BJ (cell line): ENCODE results near the gene JMJD1C. TPM values are rescaled to one million over a fixed set of nuclear protein-coding genes. Genes with fewer than 3 reads are reported as not detected.
"Not testable (repeated sequence)": the region's sequence is repeated elsewhere in the genome, so short reads cannot be mapped to it uniquely, and the experiment has no call there.

Source experiments
- CTCF ChIA-PET: fragments of 350-600 bp; formaldehyde crosslinking; extraction: SDS; loops from one replicate; lab custom pipeline; 2021; ENCODE audit warnings: antibody characterized with exemption, inconsistent platforms; lab: Yijun Ruan, JAX
- POLR2A ChIA-PET: fragments of 300-600 bp; sonication (Branson Sonifier 250); formaldehyde crosslinking; extraction: SDS; loops from one replicate; lab custom pipeline; 2021; ENCODE audit warnings: antibody characterized with exemption; lab: Charles Lee
- DNase-seq: peaks from one replicate; pipeline ENCODE4 v3.0.0-alpha.2; 2011; ENCODE audit warnings: low read depth
- H3K27me3 ChIP-seq: 2 replicates; pipeline ENCODE4 v1.6.0; 2011; ENCODE audit warnings: low read length; ENCODE audit not compliant: control insufficient read depth, insufficient read depth
- H3K36me3 ChIP-seq: 2 replicates; pipeline ENCODE4 v1.5.1; 2011; ENCODE audit warnings: low read length; ENCODE audit not compliant: control insufficient read depth, insufficient read depth
- H3K4me3 ChIP-seq: 2 replicates; pipeline ENCODE4 v1.5.1; 2011; ENCODE audit warnings: low read depth, mild to moderate bottlenecking, control low read depth, low read length
- polyA plus RNA-seq: library from polyadenylated mRNA; depleted of rRNA; stranded (reverse); fragments of >200 nt; gene quantifications from 2 replicates; pipeline ENCODE4 v1.2.3, GENCODE V29; 2011
- TF ChIP-seq, protein P1 (sequence below): IDR thresholded peaks from 2 replicates; pipeline ENCODE4 v1.5.1; 2011; ENCODE audit warnings: low read depth, mild to moderate bottlenecking, control low read depth, inconsistent platforms, low read length, moderate library complexity; ENCODE audit not compliant: insufficient read depth

Gene JMJD1C
- polyA plus RNA-seq, 1 experiment, result 14.2 TPM

DNA sequence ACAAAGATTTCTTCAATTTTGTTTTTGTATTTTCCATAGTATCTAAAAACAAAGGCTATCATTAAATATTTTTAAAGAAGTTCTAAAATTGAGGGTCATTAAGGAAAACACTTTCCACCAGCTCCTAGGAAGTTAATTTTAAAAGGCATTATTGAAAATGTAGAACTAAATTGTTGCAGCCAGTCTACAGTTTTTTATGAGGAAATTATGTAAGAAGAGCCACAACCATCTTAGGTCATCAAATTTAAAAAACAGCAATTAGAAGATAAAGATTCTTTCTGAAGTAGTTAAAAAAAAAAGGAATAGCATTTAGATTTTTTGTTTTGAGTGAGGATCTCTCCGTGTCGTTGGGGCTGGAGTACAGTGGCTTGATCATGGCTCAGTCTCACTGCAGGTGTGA, 171.0 kb downstream of the JMJD1C start:
- TF ChIP-seq, protein P1, sequence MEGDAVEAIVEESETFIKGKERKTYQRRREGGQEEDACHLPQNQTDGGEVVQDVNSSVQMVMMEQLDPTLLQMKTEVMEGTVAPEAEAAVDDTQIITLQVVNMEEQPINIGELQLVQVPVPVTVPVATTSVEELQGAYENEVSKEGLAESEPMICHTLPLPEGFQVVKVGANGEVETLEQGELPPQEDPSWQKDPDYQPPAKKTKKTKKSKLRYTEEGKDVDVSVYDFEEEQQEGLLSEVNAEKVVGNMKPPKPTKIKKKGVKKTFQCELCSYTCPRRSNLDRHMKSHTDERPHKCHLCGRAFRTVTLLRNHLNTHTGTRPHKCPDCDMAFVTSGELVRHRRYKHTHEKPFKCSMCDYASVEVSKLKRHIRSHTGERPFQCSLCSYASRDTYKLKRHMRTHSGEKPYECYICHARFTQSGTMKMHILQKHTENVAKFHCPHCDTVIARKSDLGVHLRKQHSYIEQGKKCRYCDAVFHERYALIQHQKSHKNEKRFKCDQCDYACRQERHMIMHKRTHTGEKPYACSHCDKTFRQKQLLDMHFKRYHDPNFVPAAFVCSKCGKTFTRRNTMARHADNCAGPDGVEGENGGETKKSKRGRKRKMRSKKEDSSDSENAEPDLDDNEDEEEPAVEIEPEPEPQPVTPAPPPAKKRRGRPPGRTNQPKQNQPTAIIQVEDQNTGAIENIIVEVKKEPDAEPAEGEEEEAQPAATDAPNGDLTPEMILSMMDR, result no peak
- Histone ChIP-seq H3K27me3 (no peaks in the 10 kb centered on the region), H3K4me3 (no peak overlapping the region), H3K36me3 (0 out of 2 replicates have a peak, but pooled peaks cover 1% of the 10 kb centered on the region)
- ChIA-PET CTCF (no interaction called here), POLR2A (no interaction called here)
- DNase-seq, result no peak

DNA sequence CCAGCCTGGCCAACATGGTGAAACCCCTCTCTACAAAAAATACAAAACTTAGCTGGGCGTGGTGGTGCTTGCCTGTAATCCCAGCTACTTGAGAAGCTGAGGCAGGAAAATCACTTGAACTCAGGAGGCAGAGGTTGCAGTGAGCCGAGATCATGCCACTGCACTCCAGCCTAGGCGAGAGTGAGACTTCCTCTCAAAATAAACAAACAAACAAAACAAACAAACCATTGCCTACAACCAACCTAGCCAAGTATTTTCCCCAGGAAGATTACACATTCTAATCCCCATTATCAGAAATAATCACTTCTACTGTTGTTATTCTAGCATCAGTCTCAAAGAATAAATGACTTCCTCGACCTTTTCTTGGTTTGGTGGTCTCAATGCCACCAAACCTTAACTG, 172.9 kb downstream of the JMJD1C start:
- H3K27me3 ChIP-seq, H3K4me3 ChIP-seq, POLR2A ChIA-PET, DNase-seq, H3K36me3 ChIP-seq, CTCF ChIA-PET: not testable (repeated sequence)

DNA sequence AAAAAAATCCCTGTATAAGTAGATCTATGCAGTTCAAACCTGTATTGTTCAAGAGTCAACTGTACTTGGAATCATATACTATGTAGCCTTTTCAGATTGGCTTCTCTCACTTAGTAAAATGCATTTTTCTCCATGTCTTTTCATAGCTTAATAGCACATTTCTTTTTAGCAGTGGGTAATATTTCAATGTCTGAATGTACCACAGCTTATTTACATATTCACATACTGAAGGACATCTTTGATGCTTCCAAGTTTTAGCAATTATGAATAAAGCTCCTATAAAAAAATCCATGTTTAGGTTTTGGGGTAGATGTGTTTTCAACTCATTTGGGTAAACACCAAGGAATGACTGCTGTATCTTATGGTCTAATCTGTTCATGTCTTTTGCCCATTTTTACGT, 177.6 kb downstream of the JMJD1C start:
- POLR2A ChIA-PET, result no interaction called here
- no peaks in the 10 kb centered on the region for H3K27me3 ChIP-seq
- H3K36me3 ChIP-seq, result no peaks in the 10 kb centered on the region
- TF ChIP-seq, protein P1, result no peak
- CTCF ChIA-PET, result interaction anchor here (1.2 kb wide), 1 partner anchor 12 kb away, joined by 4 read pairs; no protein-coding TSS in a partner anchor
- no peak for DNase-seq
- no peak overlapping the region for H3K4me3 ChIP-seq

DNA sequence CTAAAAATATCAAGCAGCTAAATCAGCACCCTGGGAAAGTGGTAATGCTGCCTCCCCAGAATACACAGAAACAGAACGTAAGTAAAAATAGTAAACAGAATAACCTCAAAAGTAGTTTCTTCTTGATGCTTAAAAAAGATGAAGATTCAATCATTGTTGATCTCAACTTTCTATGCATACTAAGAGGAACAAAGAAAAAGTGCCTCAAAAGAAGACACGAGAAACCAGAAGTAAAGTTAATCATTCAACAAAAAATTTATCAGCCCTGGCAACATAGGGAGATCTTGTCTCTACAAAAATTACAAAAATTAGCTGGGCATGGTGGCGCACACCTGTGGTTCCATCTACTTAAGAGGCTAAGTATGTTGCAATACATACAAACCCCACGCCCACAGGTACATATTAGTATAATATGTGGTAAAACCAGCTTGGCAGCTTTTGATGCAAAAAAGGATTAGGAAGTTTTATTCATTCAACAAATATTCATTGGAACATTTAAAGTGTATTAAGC, 179.0 kb downstream of the JMJD1C start:
- TF ChIP-seq, protein P1, result no peak
- CTCF ChIA-PET, result no interaction called here
- H3K36me3 ChIP-seq, result no peaks in the 10 kb centered on the region
- H3K27me3 ChIP-seq, result no peaks in the 10 kb centered on the region
- POLR2A ChIA-PET, result no interaction called here
- DNase-seq, result no peak
- no peak overlapping the region for H3K4me3 ChIP-seq

DNA sequence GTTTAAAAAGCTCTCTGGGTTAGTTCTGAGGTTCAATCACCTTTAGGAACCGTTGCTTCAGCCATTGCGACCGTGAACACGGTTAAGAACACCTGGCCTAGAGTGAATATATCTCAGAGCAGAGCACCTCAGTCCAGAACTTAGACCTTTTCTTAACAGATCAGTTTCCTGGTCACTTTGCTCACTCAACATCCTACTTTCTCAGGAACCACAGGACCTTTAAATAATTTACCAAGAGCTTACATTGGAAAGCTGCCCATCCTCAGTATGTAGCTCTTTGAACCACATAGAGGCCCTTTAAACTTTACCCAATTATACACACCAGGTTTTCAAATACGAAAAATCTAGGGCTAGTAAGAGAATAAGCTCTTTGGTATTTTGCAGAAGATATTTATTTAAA, 179.4 kb downstream of the JMJD1C start:
- Histone ChIP-seq H3K27me3 (no peaks in the 10 kb centered on the region), H3K4me3 (no peak overlapping the region), H3K36me3 (no peaks in the 10 kb centered on the region)
- POLR2A ChIA-PET, result no interaction called here
- TF ChIP-seq, protein P1, result no peak
- CTCF ChIA-PET, result no interaction called here
- no peak for DNase-seq

DNA sequence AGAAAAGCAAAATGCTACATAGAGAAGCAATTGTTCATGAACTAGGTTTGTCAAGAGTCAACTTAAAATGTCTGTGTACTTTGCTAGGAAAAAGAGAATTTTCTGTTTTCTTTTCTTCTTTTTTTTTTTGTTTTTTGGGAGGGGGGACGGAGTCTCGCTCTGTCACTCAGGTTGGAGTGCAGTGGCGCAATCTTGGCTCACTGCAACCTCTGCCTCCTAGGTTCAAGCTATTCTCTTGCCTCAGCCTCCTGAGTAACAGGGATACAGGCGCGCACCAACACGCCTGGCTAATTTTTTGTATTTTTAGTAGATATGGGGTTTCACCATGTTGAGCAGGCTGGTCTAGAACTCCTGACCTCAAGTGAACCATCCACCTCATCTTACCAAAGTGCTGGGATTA, 181.9 kb downstream of the JMJD1C start:
- H3K4me3 ChIP-seq, CTCF ChIA-PET, POLR2A ChIA-PET, H3K36me3 ChIP-seq, DNase-seq, H3K27me3 ChIP-seq: not testable (repeated sequence)
